ENCODE measurements around the gene BMP3.
"Not testable (repeated sequence)": the region's sequence is repeated elsewhere in the genome, so short reads cannot be mapped to it uniquely, and the experiment has no call there.

Gene BMP3, protein sequence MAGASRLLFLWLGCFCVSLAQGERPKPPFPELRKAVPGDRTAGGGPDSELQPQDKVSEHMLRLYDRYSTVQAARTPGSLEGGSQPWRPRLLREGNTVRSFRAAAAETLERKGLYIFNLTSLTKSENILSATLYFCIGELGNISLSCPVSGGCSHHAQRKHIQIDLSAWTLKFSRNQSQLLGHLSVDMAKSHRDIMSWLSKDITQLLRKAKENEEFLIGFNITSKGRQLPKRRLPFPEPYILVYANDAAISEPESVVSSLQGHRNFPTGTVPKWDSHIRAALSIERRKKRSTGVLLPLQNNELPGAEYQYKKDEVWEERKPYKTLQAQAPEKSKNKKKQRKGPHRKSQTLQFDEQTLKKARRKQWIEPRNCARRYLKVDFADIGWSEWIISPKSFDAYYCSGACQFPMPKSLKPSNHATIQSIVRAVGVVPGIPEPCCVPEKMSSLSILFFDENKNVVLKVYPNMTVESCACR

DNA sequence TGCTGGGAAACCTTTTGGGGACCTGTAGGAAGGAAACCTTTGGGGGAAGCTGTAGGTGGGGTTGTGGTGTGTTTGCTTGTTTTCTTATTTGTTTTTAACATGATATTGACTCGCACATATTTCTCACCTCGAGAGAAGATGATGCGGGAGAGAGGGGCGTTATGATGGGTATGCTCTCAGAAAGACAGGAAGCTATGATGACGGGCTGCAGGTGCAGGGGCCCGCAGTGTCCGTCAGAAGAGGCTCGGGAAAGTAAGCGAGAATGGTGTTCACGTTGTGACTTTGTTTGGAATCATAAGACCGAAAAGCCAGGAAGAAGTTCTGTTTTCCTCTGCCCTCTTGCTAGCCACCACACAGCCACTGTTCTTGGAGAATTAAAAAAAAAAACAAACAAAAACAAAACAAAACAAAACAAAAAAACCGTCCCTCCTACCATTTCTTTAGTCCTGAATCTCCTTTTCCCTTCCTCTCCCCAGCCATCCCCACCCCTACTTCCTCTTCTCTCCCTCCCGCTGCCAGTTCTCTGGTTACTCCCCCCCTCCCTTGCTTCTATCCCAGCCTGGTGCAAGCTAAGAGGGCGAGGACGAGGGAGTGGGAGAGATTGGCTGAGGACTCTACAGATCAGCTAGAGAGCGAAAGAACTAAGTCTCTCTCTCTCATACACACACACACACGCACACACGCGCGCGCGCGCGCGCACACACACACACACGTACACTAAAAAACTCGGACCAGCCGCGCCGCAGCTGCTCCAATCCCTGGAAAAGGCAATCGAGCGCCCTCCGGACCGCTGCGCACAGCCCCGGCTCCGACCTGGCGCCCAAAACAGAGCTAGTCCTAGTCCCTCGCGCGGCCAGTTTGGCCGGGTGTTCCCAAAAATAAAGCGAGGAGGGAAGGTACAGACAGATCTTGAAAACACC is at the start of gene BMP3:
TSS of gene BMP3 (plus strand) at position 648 of the 920 bp plus-strand sequence. CDS start 577 bp downstream, outside the sequence.
- DNase-seq: no peak

DNA sequence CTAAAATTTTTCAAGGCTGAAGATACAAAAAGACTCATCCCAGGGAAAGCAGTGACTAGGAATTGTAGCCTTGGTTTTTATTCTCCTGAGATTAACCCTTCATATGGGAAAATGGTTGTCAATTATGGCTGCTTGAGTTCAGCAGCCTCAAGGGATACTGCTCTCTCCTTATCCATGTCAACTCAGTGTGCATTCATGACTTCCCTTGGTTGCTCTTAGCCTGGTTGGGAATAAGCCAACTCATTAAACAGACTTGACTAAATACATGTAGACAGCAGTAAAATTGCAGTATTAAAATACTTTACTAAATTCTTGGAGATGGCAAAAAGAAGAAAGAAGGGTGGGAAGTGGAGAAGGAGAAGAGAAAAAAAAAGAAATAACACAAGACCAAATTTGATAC is 44.5 kb upstream of the BMP3 start:
- no peak for DNase-seq

- DNase-seq: no peak
Measured at GRCh38 chr4:80989921-80990544, 40.5 kb upstream of the BMP3 start.

- no peak for DNase-seq
Measured at GRCh38 chr4:80990851-80991250, 39.7 kb upstream of the BMP3 start.

GRCh38 chr4:80999943-81000342 is 30.6 kb upstream of the BMP3 start:
- no peak for DNase-seq

DNA sequence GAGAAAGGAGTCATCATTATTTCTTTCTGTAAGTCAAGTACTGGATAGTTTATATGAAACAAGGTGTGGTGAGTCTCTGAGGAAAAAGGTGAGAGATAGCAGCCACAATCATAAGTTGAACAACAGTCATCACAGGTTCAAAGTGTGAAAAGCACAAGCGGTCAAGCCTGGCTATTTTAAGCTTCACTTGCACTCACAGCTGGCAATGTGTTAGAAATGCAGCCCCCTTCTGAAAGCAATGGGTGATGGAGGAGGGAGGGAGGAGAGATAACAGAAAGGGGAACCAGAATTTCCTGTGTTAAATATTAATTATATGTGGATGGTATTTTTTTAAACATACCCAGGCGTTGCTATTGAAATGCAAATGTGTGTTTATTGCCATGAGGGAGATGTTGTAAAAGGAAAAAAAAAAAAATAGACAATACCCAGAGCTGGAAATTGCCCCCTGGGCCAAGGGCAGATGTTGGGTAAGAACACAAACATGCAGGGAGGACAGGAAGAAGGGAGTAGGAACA is 26.9 kb upstream of the BMP3 start:
- no peak for DNase-seq

DNA sequence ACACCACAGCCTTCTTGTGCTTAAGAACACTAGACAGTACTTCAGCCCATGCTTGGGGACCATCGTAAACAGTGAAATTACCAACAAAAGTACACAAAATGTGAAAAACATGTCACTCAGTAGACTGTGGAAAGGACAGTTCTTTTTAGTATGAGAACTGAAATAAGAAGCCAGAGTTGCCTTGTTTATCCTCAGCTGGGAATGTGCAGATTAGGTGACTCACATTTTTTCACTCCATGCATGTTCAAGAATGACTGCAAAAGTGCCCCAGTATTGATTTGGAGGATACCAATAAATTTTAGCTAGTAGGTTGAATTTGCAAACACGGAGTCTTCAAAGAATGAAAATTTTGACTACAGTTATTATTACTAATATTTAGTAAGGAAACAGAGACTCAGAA is 23.1 kb upstream of the BMP3 start:
- DNase-seq: no peak

- not testable (repeated sequence) for DNase-seq
Measured at GRCh38 chr4:81016566-81016965, 13.9 kb upstream of the BMP3 start.

DNA sequence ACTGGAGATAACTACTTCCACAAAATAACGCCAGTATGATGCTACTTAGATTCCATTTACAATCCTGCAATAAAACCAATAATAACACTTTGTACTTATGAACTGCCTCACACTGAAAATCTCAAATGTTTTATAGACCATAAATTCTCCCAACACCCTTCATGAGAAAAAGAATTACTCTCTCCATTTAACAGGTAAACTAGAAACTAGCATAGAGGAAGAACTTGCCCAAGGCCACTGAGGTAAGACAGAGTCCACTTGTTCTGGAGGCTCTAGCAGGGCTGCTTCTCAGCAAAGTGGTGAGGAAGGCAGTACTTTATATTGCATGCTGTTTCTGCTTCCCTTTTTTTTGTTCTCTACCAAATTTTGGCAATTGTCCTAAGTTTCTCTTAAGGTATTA is 11.5 kb upstream of the BMP3 start:
- DNase-seq: no peak

DNA sequence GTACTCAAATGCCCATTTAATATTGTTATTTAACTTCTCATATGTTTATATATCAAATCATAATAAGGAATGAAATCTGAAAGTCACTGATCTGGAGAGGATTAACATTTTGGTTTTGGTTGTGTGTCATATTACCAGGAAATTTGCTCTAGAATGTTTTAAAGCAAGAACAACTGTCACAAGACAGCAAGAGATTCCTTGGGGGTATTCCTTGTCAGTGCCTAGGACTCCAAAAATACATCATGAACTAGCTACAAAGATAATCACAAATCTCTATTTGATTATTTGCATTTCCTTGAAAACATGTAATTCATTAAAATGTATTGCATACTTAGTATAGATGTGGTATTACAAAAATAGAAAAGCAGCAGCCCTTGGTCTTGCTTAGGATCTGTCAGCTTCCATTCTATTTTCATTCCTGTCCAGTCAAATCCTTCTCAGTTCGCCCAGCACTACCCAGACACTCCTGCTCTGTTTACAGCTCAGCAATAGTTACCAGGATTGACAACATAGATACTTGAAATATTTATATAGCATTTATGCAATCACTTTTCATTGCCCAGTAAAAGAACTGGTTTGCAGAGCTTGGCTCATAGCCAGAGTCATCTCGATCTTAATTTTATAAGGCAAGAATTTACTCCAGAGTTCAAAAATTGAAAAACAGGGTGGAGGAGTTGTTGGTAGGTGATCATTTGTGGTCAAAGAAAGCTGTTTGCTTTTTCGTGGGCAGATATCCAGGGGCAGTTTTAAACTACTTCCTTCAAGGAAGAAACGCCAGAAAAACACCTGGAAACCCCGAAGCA is 9.2 kb upstream of the BMP3 start:
- no peak for DNase-seq

- DNase-seq: no peak
Measured at GRCh38 chr4:81021981-81022380, 8.5 kb upstream of the BMP3 start.

DNA sequence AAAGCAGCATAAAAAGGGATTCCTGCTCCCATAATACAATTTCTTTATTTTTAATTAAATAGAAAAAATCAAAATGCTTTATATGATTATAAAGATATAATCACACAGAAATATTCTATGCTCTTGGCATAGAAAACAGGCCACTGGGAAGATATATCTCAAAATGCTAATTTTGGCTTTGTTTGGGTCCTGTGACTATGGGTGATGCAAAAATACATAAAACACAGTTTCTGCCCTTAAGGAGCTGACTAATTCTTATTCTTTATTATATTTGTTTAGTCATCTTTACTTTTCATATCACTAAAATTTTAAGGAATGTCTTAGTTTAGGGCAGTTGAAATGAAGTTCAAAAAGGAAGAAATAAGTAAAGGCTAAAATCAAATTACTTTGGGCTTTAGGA is 7.0 kb upstream of the BMP3 start:
- no peak for DNase-seq

DNA sequence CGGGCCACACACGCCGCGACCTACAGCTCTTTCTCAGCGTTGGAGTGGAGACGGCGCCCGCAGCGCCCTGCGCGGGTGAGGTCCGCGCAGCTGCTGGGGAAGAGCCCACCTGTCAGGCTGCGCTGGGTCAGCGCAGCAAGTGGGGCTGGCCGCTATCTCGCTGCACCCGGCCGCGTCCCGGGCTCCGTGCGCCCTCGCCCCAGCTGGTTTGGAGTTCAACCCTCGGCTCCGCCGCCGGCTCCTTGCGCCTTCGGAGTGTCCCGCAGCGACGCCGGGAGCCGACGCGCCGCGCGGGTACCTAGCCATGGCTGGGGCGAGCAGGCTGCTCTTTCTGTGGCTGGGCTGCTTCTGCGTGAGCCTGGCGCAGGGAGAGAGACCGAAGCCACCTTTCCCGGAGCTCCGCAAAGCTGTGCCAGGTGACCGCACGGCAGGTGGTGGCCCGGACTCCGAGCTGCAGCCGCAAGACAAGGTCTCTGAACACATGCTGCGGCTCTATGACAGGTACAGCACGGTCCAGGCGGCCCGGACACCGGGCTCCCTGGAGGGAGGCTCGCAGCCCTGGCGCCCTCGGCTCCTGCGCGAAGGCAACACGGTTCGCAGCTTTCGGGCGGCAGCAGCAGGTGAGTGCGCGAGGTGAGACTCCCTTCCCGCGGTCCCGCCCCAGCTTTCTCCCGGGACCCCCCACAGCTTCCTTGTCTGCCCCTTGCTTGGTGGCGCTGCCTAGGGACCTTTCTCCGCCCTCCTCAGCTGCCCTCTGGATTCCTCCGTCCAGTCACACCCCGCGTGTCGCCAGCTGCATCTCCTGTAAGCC is 678 bp downstream of the BMP3 start:
- DNase-seq: no peak

DNA sequence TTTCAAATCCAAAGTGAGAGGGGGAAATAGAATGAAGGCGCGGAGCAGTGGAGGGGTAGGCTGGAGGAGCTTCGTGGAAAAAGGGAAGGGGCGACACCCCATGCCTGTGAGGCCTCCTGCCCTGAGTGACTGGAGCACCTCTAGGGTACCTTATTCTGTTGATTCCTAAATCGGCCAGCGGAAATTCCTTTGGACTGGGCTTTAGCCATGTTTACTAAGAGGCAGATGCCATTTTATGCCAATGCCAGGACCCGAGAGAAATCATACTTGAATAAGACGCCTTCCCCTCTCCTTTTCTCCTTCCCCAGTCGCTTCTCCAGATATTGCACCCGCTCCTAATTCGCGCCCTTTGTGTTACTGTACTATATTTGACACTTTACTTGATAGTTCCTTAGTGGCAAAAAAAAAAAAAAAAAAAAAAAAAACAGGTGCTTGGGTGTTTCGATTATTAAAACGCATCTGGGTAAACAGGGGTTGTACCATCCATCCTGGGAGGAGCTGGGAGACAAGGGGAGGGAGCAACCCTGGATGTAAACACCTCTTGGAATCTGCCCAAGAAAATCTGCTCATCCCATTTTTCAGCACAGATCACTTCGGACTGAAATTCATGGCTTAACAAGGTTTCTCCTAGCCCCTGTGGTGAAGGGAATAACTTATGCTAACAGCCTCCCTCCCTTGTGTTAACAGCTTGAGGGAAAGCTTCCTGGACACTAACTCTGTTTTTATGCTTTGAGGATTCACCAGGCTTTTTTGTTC is 1.5 kb downstream of the BMP3 start:
- no peak for DNase-seq

GRCh38 chr4:81032771-81033684 is 2.5 kb downstream of the BMP3 start:
- no peak for DNase-seq

DNA sequence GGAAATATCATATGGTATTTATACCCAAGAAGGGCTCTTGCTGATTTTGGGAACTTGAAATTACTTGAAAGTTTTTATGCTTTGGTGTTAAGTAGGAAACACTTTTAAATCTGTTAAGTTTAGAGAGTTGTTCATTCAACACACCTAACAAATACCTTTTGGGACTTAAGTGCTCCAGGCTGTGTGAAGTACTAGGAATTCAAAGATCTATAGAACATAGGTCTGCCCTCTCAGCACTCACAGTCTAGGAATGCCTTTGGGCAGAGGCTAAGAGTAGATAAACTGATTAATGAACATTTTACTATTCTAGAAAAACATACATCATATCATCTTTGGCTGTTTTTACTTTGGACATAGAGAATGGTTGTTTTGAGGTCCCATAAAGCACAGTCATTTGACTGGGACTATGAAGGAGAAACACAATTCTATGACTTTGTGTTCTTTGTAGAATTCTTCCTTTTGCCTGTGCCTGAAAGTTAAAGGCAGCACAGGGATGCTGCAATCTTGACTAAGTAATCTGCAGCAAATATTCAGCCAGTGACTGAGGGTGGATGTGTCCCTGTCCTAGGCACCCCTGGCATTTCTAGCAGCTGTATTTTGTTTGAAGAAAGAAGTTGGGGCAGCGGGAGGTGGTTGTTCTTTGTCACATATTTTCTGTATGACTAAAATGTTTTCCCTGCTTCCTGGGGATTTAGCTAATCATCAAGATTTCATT is 8.3 kb downstream of the BMP3 start:
- no peak for DNase-seq

- no peak for DNase-seq
Measured at GRCh38 chr4:81039351-81039972, 9.0 kb downstream of the BMP3 start.

GRCh38 chr4:81040012-81040659 is 9.6 kb downstream of the BMP3 start:
- no peak for DNase-seq

All from activated CD4-positive, CD25-positive, alpha-beta regulatory T cell (primary cell).